Mesendoderm (in vitro differentiated cells): ENCODE measurements around the gene TASP1.

Experiments used
- DNase-seq: peaks from one replicate; pipeline ENCODE4 v3.0.0; 2013
- H2AK5ac ChIP-seq: 2 replicates; pipeline ENCODE4 v1.6.1; 2013; ENCODE audit warnings: low read length, inconsistent platforms
- H2BK120ac ChIP-seq: 2 replicates; pipeline ENCODE4 v1.6.1; 2013; ENCODE audit warnings: low read depth, mild to moderate bottlenecking, low read length, moderate library complexity, mixed read lengths
- H2BK15ac ChIP-seq: replicated peaks from 2 replicates; pipeline ENCODE4 v1.6.1; 2013; ENCODE audit warnings: low read depth, mild to moderate bottlenecking, moderate library complexity
- H2BK5ac ChIP-seq: 2 replicates; pipeline ENCODE4 v1.6.1; 2013; ENCODE audit warnings: low read length, inconsistent platforms
- H3K18ac ChIP-seq: 2 replicates; pipeline ENCODE4 v1.6.1; 2013; ENCODE audit warnings: mild to moderate bottlenecking, low read length, mixed read lengths
- H3K23ac ChIP-seq: one replicate; pipeline ENCODE4 v1.6.1; 2013; ENCODE audit warnings: low read length
- H3K27ac ChIP-seq: 2 replicates; pipeline ENCODE4 v1.5.1; 2013; ENCODE audit warnings: low read depth, mild to moderate bottlenecking, inconsistent platforms, low read length, moderate library complexity
- H3K27me3 ChIP-seq: 2 replicates; pipeline ENCODE4 v1.6.1; 2013; ENCODE audit warnings: low read length, control low read depth, mild to moderate bottlenecking, inconsistent platforms; ENCODE audit not compliant: insufficient read depth, poor library complexity
- H3K36me3 ChIP-seq: 2 replicates; pipeline ENCODE4 v1.6.1; 2013; ENCODE audit warnings: low read length, inconsistent platforms; ENCODE audit not compliant: control insufficient read depth, insufficient read depth
- H3K4ac ChIP-seq: one replicate; pipeline ENCODE4 v1.6.1; 2013; ENCODE audit warnings: low read depth, mild to moderate bottlenecking, low read length, moderate library complexity
- H3K4me1 ChIP-seq: 2 replicates; pipeline ENCODE4 v1.6.1; 2013; ENCODE audit warnings: low read depth, low read length, inconsistent platforms; ENCODE audit not compliant: control insufficient read depth
- H3K4me2 ChIP-seq: 2 replicates; pipeline ENCODE4 v1.6.1; 2013; ENCODE audit warnings: low read length
- H3K4me3 ChIP-seq: 2 replicates; pipeline ENCODE4 v1.5.1; 2013; ENCODE audit warnings: mild to moderate bottlenecking, low read length
- H3K56ac ChIP-seq: one replicate; pipeline ENCODE4 v1.6.1; 2013; ENCODE audit warnings: low read length
- H3K79me1 ChIP-seq: 2 replicates; pipeline ENCODE4 v1.6.1; 2013; ENCODE audit warnings: low read length, inconsistent platforms
- H3K79me2 ChIP-seq: 2 replicates; pipeline ENCODE4 v1.6.1; 2013; ENCODE audit warnings: mild to moderate bottlenecking, low read length; ENCODE audit not compliant: control insufficient read depth, insufficient read depth
- H3K9ac ChIP-seq: 2 replicates; pipeline ENCODE4 v1.6.1; 2013; ENCODE audit warnings: low read length, inconsistent platforms
- H4K5ac ChIP-seq: one replicate; pipeline ENCODE4 v1.6.1; 2013; ENCODE audit warnings: low read length
- H4K8ac ChIP-seq: one replicate; pipeline ENCODE4 v1.6.1; 2013; ENCODE audit warnings: low read depth, mild to moderate bottlenecking, control low read depth, low read length, moderate library complexity
- WGBS: extraction: QIAGEN DNeasy Blood & Tissue Kit; methylation state at CpG from one replicate; pipeline ENCODE4 v1.1.7; 2013; ENCODE audit warnings: low lambda C conversion rate, missing lambda C conversion rate; ENCODE audit not compliant: insufficient coverage; ENCODE audit errors: extremely low coverage; 5-methylcytosine and 5-hydroxymethylcytosine counted together

TASP1 gene

GRCh38 chr20:13342469-13343242 is 296.1 kb downstream of the TASP1 start:
- H3K27me3 ChIP-seq, result no peaks in the 10 kb centered on the region
- H3K4ac ChIP-seq, result no peak overlapping the region
- peak overlapping the region; percentile 16 for H3K18ac ChIP-seq
- no peak for DNase-seq
- H3K36me3 ChIP-seq, result no peaks in the 10 kb centered on the region
- no peak overlapping the region for H2BK120ac ChIP-seq
- H3K4me1 ChIP-seq, result peaks cover 5% of the 10 kb centered on the region
- no peak overlapping the region for H4K5ac ChIP-seq
- H2BK5ac ChIP-seq, result peak overlapping the region; percentile 57
- no peaks in the 10 kb centered on the region for H3K79me1 ChIP-seq
- no peak overlapping the region for H2BK15ac ChIP-seq
- no peak overlapping the region for H3K23ac ChIP-seq
- no peak overlapping the region for H3K4me2 ChIP-seq
- no peak overlapping the region for H3K27ac ChIP-seq
- H3K9ac ChIP-seq, result no peak overlapping the region
- no CpG with 5 or more reads among the region's 12 CpGs for WGBS
- peak overlapping the region; percentile 71 for H3K56ac ChIP-seq
- H4K8ac ChIP-seq, result no peak overlapping the region
- no peak overlapping the region for H3K4me3 ChIP-seq
- peak overlapping the region; percentile 60 for H2AK5ac ChIP-seq
- no peaks in the 10 kb centered on the region for H3K79me2 ChIP-seq

DNA sequence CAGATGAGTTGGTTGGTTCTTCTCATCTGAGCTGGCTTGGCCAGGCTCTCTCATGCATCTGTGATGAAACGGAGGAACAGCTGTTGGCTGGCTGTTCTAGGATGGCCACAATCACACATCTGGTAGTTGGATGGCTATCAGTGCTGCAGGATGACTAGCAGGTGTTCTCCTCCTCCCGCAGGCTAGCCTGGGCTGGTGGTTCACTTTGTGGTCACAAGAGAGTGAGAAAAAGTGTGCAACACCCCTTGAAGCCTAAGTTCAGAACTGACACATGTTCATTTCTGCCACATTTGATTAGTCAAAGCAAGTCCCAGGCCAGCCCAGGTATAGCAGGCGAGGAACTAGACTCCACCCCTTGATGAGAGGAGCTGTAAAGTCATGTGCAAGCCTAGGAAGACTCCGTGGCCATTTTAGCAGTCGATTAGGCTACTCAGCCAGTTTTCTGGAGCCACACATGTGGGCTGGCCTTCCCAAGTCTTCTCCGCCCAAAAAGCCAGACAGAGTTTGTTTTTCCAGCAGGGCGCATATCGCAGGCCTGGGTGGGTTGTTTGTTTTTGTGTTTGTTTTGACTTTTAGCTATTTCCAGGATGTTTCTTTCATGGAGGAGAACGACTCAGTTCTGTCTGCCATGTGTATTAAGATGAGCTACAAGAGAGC is 296.9 kb downstream of the TASP1 start:
- no peak for DNase-seq
- no peak overlapping the region for H3K27ac ChIP-seq
- H4K5ac ChIP-seq, result no peak overlapping the region
- peaks cover 5% of the 10 kb centered on the region for H3K4me1 ChIP-seq
- peak overlapping the region; percentile 16 for H3K18ac ChIP-seq
- H3K4me3 ChIP-seq, result no peak overlapping the region
- no peaks in the 10 kb centered on the region for H3K36me3 ChIP-seq
- H3K4me2 ChIP-seq, result no peak overlapping the region
- H3K79me1 ChIP-seq, result no peaks in the 10 kb centered on the region
- H3K9ac ChIP-seq, result no peak overlapping the region
- H2BK15ac ChIP-seq, result no peak overlapping the region
- no peak overlapping the region for H3K23ac ChIP-seq
- no peak overlapping the region for H2BK120ac ChIP-seq
- no peak overlapping the region for H3K4ac ChIP-seq
- H3K27me3 ChIP-seq, result no peaks in the 10 kb centered on the region
- no peak overlapping the region for H4K8ac ChIP-seq
- WGBS, result no CpG with 5 or more reads among the region's 9 CpGs
- no peaks in the 10 kb centered on the region for H3K79me2 ChIP-seq
- no peak overlapping the region for H2AK5ac ChIP-seq
- no peak overlapping the region for H2BK5ac ChIP-seq
- no peak overlapping the region for H3K56ac ChIP-seq

GRCh38 chr20:13340088-13340487 is 298.6 kb downstream of the TASP1 start:
- no peak overlapping the region for H3K23ac ChIP-seq
- no peak overlapping the region for H2BK120ac ChIP-seq
- no peak overlapping the region for H4K5ac ChIP-seq
- H4K8ac ChIP-seq, result no peak overlapping the region
- no peaks in the 10 kb centered on the region for H3K27me3 ChIP-seq
- no peak overlapping the region for H3K56ac ChIP-seq
- H3K4ac ChIP-seq, result no peak overlapping the region
- WGBS, result no CpG with 5 or more reads among the region's 2 CpGs
- no peak overlapping the region for H3K27ac ChIP-seq
- no peaks in the 10 kb centered on the region for H3K36me3 ChIP-seq
- no peak overlapping the region for H2AK5ac ChIP-seq
- no peak overlapping the region for H3K18ac ChIP-seq
- peaks cover 5% of the 10 kb centered on the region for H3K4me1 ChIP-seq
- H3K79me2 ChIP-seq, result no peaks in the 10 kb centered on the region
- no peak overlapping the region for H3K9ac ChIP-seq
- H3K79me1 ChIP-seq, result no peaks in the 10 kb centered on the region
- H2BK5ac ChIP-seq, result no peak overlapping the region
- H2BK15ac ChIP-seq, result no peak overlapping the region
- no peak overlapping the region for H3K4me2 ChIP-seq
- no peak for DNase-seq
- H3K4me3 ChIP-seq, result no peak overlapping the region
